SU-DHL-6 (cell line): ENCODE data around the gene SPOCK1.

ENCODE experiments used
- EZH2phosphoT487 ChIP-seq: fragments of 200-600 bp; sonication (generic), shearing (Covaris generic); conservative IDR thresholded peaks from 2 replicates; pipeline ENCODE4 v1.6.1; 2018; ENCODE audit warnings: mild to moderate bottlenecking, antibody characterized with exemption, low read length, moderate library complexity, mixed read lengths
- TF ChIP-seq, protein P1 (sequence below): fragments of 200-600 bp; sonication (generic); IDR thresholded peaks from one replicate; pipeline ENCODE4 v1.5.1; 2017; ENCODE audit warnings: antibody characterized with exemption, mild to moderate bottlenecking, low read length, moderate library complexity; ENCODE audit not compliant: insufficient read depth, poor library complexity, severe bottlenecking

- TF ChIP-seq EZH2phosphoT487, result no peak
- TF ChIP-seq, protein P1, sequence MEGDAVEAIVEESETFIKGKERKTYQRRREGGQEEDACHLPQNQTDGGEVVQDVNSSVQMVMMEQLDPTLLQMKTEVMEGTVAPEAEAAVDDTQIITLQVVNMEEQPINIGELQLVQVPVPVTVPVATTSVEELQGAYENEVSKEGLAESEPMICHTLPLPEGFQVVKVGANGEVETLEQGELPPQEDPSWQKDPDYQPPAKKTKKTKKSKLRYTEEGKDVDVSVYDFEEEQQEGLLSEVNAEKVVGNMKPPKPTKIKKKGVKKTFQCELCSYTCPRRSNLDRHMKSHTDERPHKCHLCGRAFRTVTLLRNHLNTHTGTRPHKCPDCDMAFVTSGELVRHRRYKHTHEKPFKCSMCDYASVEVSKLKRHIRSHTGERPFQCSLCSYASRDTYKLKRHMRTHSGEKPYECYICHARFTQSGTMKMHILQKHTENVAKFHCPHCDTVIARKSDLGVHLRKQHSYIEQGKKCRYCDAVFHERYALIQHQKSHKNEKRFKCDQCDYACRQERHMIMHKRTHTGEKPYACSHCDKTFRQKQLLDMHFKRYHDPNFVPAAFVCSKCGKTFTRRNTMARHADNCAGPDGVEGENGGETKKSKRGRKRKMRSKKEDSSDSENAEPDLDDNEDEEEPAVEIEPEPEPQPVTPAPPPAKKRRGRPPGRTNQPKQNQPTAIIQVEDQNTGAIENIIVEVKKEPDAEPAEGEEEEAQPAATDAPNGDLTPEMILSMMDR, result no peak
Observed at GRCh38 chr5:137201876-137202275, 297.2 kb downstream of the SPOCK1 start.
